HS-27A (cell line): ENCODE results near the gene NTM.
A peak's percentile ranks its signal among the peaks of the same experiment; 100 is the strongest.

Experiments used
- DNase-seq: peaks from one replicate; pipeline ENCODE4 v3.0.0-alpha.2; 2012; ENCODE audit warnings: low read depth, missing footprints

NTM gene

DNA sequence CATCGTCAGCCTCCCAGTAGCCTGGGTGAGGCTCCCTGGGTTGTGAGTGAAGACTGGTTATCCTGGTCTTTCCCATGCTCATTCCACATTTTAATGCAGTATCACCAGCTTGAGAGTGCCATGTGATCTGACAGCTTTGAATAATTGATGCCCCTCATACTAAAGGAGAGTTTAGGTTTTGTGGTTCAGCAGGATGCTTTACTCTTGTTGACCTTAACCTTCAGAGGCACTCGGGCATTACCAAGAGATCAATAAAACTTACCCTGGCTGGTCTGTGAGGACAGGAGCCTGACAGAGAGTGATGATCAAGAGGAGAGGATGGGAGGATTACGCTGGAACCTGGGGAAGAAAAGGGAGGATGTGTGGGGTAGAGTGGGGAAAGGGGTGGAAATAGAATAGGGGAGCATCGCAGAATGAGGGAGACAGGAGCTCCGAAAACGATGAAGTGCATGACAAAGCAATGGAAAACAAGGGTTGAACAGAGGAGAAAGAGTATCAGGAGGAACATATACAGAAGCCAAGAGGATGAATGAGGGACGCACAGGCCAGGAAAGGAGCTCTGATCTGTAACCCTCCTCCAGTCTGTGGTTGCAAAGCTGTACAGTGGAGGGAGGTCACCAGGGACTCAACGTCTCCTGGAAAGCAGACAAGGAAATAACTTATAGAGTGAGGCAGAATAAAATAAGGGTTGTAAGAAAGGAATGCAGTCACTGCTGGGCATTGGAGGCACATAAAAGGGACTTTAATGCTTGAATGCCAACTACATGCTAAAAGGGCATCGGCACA lies 594.5 kb downstream of the NTM start:
- DNase-seq, result no peak

DNA sequence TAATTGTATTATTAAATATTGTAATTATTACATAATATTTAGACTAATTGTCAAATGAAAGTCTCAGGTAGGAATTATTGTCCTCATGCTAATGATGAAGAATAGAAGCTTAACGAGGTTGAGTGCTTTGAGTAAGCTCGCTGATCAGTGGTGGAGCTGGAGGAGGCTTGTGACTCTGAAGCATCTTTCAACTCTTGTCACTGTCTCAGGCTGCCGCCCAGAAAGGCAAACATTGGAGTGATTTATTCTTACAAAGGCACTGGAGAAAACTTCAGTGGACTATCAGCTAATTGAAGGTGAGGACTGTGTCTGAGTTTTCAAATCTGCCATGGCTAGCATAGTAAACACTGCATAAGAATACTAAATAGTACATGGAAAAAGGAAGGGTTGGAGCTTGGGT lies 595.1 kb downstream of the NTM start:
- DNase-seq, result no peak

GRCh38 chr11:131966667-131967066 lies 596.3 kb downstream of the NTM start:
- DNase-seq, result no peak

DNA sequence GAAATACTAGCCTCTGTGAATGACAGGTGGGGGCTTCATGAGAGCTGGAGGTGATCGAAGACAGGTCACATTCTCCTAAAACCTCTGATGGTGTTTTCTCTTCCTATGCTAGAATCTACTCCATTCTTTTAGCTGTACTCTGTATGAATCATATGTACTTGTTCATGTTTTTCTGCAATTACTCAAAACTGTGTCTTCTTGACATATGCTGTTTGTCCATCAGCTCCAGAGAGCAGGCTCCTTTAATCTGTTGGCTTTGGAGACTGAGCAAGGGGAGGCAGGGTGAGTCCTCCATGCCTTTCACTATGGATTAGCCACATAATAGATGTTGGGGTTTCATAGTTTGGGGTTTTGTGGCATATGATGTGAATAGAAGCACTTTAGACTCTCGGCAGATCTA lies 598.8 kb downstream of the NTM start:
- no peak for DNase-seq

- DNase-seq, result no peak
Observed at GRCh38 chr11:131973061-131973460, 602.6 kb downstream of the NTM start.

DNA sequence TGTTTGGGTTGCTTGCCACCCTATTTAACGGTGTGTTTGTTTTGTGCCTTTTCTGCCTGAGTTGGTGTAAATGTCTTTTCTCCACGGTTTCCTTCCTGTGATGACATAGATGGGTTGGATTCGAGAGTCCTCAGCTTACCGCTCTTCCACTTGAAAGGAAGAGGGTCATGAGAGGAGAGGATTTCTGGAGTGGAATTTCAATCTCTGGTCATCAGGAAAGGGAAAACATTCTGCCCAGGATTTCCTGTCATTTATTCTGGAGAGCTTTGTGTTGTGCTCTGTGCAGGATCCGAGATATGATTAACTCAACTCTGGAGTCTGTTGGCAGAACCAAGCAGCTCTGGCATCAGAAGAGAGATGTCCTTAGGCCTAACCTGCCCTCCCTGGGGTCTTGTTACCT lies 605.2 kb downstream of the NTM start:
- DNase-seq, result no peak

DNA sequence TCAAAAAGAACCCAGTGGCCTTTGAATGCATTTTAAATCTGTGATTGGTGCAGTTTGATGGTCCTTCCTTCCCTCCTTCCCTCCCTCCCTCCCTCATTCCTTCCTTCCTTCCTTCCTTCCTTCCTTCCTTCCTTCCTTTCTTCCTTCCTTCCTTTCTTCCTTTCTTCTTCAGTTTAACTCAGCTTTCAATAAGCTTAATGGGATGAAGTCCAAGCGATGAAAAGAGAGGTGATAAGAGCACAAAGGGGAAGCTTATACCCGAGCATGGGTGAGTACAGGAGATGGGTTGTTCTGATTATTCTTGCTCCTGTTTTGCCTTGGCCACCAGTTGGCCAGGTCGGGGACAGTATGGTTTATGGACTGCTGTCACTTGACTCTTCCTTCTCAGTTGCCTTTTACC lies 605.6 kb downstream of the NTM start:
- DNase-seq, result no peak

DNA sequence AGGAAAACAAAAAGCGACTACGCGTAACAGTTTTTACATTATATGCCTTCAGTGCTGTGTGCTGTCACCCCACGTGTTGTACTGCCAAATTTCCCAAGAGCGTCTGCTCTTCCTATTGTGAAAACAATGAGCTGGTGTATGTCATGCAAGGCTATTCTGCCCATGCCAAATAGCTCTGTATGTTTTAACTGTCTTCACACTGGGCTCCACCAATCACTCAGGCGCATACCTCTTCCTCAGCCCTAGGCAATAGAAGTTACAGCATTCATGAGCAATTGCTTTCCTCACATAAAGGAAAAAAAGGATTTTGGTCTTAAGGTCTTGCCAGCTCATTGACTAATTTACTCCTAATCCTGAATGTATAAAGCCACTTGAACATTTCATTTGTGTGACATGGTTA lies 606.8 kb downstream of the NTM start:
- peak; percentile 3 for DNase-seq

GRCh38 chr11:131977854-131978253 lies 607.4 kb downstream of the NTM start:
- DNase-seq, result peak; percentile 38

- DNase-seq, result no peak
Observed at GRCh38 chr11:131978351-131978750, 607.9 kb downstream of the NTM start.

- no peak for DNase-seq
Observed at GRCh38 chr11:131979364-131979763, 608.9 kb downstream of the NTM start.

- no peak for DNase-seq
Observed at GRCh38 chr11:131980199-131980598, 609.8 kb downstream of the NTM start.

- DNase-seq, result no peak
Observed at GRCh38 chr11:131980888-131981668, 610.7 kb downstream of the NTM start.

GRCh38 chr11:131982154-131982553 lies 611.7 kb downstream of the NTM start:
- DNase-seq, result no peak

- DNase-seq, result no peak
Observed at GRCh38 chr11:131985846-131986301, 615.5 kb downstream of the NTM start.

- no peak for DNase-seq
Observed at GRCh38 chr11:131987703-131988102, 617.3 kb downstream of the NTM start.

DNA sequence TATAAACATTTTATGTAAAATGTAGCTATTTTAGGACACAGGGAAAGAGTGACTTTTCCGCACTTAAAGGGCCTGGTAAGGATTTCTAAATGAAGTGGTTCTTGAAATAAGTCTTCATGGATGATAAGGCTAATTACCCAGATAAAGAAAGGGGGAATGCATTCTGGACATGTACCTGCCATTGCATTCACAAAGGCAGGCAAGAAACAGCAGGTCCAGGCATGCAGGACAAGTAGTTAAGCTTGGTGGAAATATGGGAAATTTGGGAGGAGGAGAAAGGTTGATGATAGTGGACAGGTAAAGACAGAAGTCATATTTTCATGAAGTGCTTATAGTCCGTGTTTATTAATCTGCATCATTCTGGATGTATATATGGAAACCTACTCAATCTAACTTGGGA lies 621.2 kb downstream of the NTM start:
- DNase-seq, result no peak

DNA sequence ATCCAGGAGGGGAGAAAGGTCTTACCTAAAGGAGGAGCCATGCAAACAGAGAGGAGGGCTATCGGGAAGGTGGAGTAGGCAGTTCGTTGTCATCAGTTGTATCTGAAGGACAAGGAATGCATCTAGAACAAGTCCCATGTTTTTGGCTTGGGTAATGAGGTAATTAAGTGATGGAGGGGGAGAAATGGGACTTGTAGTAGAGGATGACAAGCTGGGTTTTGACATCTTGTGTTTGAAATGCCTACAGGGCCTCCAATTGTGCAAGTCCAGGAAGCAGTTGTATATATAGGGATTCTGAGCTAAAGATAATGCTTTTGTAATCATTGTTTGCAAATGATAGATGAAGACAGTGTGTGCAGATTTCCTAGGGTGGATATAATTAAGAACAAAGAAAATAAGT lies 622.8 kb downstream of the NTM start:
- no peak for DNase-seq

DNA sequence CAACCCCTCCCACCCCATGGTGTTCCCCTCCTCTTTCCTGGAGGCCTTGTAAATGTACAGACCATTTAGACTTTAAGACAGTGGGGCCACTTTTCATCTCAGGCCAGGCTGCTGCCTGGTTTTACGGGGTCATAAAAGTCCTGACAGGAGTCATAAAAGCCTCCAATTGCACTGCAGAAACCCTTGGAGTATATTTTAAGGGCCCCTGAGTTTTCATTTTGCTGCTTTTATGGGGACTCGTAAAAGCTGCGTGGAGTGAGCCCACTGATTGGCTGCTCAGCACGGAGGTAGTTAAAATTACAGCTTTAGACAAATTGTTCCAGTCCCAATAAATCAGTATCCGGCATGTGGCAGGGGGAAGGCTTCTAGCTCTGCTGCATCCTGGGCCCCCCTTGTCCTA lies 627.6 kb downstream of the NTM start:
- DNase-seq, result no peak

DNA sequence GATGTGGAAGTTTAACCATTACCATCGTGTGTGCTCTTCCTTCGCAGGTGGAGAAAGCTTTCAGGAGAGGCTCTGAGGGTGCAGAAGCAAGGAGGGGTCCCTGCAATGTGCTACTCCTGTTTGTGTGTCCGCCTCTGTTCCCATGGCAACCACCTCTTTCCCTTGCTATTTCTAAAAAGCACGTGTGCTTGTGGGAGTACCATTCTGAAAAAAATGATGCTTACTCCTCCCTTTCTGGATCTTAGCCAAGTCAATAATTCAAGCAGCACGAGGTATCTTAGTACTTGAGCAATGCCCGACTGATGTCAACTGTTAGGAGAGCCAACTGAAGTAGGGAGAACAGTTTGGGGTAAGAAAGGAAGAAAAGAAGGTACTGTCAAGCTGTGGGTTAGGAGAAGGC lies 628.7 kb downstream of the NTM start:
- no peak for DNase-seq

- DNase-seq, result no peak
Observed at GRCh38 chr11:131999955-132000354, 629.5 kb downstream of the NTM start.

DNA sequence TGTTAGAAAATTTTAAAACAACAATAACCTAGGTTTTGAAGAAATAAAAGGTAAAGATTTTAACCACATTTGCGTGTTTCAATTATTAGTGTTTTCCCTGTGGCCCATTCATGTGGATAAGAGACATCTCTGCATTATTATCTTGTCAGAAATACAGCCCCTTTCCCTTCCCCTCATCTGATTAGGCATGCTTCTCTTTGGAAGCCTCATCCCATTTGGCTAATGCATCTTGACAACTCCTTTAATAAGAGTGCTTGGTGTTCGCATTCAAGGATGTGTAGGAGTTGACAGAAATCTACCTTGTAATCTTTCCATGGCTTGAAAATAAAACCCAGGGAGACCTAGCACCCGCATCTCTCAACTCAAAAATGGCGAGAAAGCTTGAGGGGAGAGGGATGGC lies 635.5 kb downstream of the NTM start:
- no peak for DNase-seq

DNA sequence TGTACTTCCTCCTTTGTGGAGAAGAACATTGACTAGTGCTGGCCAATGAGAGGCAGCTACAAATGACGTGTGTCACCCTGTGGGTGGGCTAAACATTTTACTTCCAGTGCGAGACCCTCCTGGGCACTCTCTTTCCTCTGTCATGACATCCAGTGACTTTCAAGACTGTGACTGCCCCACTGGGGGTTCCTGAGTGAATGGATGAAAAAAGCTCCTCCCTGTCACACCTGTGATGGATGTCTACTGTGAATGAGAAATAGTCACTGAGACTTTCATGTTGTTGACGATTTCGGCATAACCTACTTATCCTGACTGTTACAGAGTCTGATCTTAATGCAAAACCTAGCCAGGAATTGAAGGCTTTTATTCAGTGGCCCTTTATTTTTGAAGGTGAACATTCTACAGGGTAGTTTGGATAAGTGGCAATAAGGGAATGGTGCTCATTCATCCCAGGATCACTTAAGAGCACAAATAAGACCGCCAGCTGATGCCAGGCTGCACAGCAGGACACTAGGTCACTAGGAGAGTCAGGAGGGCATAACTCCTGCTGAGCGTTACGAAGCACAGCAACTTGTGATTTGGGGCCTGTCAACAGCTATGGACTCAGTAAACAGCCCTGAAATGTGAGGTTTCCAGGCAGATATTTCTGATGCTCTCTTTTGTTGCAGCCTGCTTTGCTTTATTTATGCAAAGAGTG lies 636.6 kb downstream of the NTM start:
- no peak for DNase-seq
